ENCODE data around the gene PHF2.

DNA sequence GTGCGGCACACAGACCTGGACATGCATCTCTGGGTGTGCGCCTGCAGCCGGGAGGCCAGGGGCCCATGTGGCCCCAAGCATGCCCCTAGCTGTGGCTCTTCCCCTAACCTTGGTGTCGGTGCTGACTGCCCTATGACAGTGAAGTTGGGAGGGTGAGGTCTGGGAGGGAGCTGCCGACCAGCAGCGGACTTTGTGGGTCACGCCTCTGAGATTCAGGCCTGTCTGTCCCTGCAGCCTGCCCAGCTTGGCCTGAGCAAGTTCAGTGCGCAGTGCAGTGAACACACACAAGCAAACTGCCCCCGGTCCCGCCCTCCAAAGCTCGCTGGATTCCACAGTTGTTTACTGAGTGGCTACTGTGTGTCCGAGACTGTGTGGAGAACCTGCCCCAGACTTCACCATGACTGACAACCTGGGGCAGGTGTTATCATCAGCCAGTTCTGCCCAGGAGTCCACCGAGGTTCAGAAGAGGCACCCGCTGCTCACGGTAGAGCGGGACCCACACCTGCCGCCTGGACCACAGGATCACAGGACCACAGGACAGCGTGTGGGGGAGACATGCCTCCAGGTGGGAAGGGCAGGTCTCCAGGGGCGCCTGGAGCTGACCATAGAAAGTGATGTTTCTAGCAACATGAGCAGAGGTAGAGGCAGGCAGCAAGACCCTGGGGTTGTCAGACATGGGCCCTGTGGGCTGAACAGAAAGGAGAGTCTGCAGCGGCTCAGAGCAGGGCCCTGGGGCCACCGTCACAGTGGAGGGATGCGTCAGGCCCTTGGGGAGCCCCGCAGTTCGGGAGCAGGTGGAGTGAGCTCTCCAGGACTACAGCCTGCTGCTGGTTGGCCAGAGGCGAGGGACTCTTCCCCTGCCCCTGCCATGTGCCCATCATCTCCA, 105.1 kb downstream of the PHF2 start:
- TF ChIP-seq POLR2A (IDR thresholded peaks at IDR 0.05) (no peak), CTCF (IDR thresholded peaks at IDR 0.05) (no peak)

All from body of pancreas (tissue), 4 donors.